HG03060 (cell line): ENCODE data around the gene ZNF30.
"Not testable (repeated sequence)": the region's sequence is repeated elsewhere in the genome, so short reads cannot be mapped to it uniquely, and the experiment has no call there.

Experiments used
- ATAC-seq: cut with Tn5 transposase; IDR thresholded peaks from one replicate; pipeline ENCODE4 v1.9.1; 2021; ENCODE audit warnings: low read depth, moderate number of reproducible peaks; ENCODE audit not compliant: unreplicated experiment

Gene ZNF30

GRCh38 chr19:34959021-34959420, 32.3 kb downstream of the ZNF30 start:
- ATAC-seq: no peak

- no peak for ATAC-seq
Observed at GRCh38 chr19:34960103-34960805, 33.6 kb downstream of the ZNF30 start.

- ATAC-seq: no peak
Observed at GRCh38 chr19:34960940-34961679, 34.4 kb downstream of the ZNF30 start.

GRCh38 chr19:34961775-34962686, 35.3 kb downstream of the ZNF30 start:
- ATAC-seq: no peak

GRCh38 chr19:34962687-34963572, 36.2 kb downstream of the ZNF30 start:
- no peak for ATAC-seq

GRCh38 chr19:34963573-34964406, 37.1 kb downstream of the ZNF30 start, which contains the start of gene ZNF792:
Gene ZNF792 (minus strand): TSS chr19:34964229. CDS start chr19:34963662, 567 bp downstream.
- ATAC-seq: no peak

GRCh38 chr19:34964598-34964997, 37.9 kb downstream of the ZNF30 start:
- no peak for ATAC-seq

- not testable (repeated sequence) for ATAC-seq
Observed at GRCh38 chr19:34965505-34965904, 38.8 kb downstream of the ZNF30 start.

- no peak for ATAC-seq
Observed at GRCh38 chr19:34967551-34967950, 40.8 kb downstream of the ZNF30 start.

GRCh38 chr19:34969721-34970120, 43.0 kb downstream of the ZNF30 start:
- no peak for ATAC-seq

- not testable (repeated sequence) for ATAC-seq
Observed at GRCh38 chr19:34970185-34970780, 43.6 kb downstream of the ZNF30 start.

GRCh38 chr19:34972163-34972705, 45.5 kb downstream of the ZNF30 start:
- ATAC-seq: no peak

- ATAC-seq: no peak
Observed at GRCh38 chr19:34974646-34975045, 47.9 kb downstream of the ZNF30 start.

GRCh38 chr19:34975056-34975455, 48.4 kb downstream of the ZNF30 start:
- ATAC-seq: no peak

- ATAC-seq: no peak
Observed at GRCh38 chr19:34976611-34977010, 49.9 kb downstream of the ZNF30 start.

- ATAC-seq: no peak
Observed at GRCh38 chr19:34979819-34980640, 53.3 kb downstream of the ZNF30 start.

GRCh38 chr19:34982275-34982674, 55.6 kb downstream of the ZNF30 start:
- no peak for ATAC-seq

- no peak for ATAC-seq
Observed at GRCh38 chr19:34983786-34984185, 57.1 kb downstream of the ZNF30 start.
